Measurements from ENCODE around the gene C1GALT1.

The C1GALT1 gene

DNA sequence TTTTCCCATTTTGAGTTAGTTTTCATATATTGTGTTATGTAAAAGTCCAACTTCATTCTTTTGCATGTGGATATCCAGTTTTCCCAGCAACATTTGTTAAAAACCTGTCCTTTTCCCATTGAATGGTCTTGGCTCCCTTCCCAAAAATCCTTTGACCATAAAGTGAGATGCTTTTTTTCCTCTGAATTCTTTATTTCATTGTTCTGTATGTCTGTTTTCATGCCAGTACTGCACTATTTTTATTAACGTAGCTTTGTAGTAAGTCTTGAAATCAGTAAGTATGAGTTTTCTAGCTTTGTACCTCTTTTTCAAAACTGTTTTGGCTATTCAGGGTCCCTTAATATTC lies 20.0 kb downstream of the C1GALT1 start:
- DNase-seq: no peak

DNA sequence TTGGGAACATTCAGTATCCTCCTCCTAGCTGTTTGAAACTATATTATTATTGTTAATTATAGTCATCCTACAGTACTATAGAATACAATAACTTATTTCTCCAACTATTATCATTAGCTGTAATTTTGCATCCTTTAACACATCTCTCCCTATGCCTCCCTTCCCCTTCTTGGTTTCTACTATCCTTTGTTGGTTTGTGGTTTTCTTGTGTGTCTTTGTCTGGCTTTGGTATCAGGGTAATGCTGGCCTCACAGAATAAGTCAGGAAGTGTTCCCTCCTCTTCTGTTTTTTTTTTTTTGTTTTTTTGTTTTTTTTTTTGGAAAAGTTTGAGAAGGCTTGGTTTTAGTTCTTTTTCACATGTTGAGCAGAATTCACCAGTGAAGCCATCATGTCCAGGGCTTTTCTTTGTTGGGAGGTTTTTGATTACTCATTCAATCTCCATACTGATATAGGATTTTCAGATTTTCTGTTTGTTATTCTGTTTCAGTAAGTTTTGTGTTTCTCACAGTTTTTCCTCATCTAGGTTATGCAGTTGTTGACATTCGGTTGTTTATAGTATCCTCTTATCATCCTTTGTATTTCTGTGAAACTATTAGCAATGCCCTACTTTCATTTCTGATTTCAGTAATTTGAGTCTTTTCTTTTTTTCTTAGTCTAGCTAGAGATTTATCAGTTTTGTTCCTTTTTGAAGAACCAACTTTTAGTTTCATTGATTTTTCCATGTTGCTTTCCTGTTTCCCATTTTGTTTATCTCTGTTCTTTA lies 21.6 kb downstream of the C1GALT1 start:
- DNase-seq: no peak

DNA sequence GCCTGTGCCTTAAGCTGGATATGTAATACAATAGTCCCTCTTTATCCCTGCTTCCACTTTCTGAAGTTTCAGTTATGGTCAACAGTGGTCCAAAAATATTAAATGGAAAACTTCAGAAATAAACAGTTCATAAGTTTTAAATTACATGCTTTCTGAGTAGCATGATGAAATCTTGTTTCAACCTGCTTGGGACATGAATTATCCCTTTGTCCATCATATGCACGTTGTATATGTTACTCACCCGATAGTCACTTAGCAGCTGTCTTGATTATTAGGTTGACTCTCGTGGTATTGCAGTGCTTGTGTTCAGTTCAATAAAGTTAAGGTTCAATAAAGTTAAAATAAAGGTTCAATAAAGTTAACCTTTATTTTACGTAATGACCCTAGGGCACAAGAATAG lies 25.5 kb downstream of the C1GALT1 start:
- no peak for DNase-seq

DNA sequence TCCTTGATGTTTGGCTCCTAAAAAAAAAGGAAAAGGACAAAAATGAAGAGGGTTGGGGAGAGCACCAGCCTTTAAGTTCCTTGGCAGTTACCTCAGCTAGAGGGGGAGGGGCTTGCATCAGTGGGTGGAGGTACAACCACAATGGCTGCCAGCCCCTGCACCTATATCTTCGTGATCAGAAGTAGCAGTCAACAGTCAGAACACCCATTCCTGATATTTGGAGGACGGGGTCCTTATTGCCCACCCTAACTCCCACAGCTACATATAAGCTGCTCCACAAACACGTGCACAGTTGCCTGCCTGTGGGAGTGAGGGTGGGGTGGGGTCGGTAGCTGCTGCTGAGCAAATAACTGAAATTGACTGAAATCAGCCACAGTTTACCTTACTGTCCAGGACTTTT lies 26.2 kb downstream of the C1GALT1 start:
- no peak for DNase-seq

DNA sequence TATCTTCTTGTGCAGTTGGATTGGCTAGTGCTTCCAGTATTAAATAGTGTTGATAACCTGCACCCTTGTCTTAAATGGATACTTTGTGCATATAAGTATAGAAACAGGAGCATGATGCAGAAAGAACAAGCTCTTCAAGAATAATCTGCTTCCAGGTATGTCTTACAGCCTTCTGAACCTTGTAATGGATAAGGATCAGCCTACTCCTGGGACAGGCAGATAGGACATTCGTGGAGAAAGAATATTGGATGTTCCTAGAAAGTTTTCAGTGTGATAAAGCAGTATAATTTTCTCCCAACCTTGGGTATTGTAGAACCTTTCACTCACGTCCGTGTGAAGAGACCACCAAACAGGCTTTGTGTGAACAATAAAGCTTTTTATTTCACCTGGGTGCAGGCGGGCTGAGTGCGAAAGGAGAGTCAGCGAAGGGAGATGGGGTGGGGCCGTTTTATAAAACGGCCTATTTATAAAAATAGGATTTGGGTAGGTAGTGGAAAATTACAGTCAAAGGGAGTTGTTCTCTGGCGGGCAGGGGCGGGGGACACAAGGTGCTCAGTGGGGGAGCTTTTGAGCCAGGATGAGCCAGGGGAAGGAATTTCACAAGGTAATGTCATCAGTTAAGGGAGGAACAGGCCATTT lies 27.2 kb downstream of the C1GALT1 start:
- no peak for DNase-seq

DNA sequence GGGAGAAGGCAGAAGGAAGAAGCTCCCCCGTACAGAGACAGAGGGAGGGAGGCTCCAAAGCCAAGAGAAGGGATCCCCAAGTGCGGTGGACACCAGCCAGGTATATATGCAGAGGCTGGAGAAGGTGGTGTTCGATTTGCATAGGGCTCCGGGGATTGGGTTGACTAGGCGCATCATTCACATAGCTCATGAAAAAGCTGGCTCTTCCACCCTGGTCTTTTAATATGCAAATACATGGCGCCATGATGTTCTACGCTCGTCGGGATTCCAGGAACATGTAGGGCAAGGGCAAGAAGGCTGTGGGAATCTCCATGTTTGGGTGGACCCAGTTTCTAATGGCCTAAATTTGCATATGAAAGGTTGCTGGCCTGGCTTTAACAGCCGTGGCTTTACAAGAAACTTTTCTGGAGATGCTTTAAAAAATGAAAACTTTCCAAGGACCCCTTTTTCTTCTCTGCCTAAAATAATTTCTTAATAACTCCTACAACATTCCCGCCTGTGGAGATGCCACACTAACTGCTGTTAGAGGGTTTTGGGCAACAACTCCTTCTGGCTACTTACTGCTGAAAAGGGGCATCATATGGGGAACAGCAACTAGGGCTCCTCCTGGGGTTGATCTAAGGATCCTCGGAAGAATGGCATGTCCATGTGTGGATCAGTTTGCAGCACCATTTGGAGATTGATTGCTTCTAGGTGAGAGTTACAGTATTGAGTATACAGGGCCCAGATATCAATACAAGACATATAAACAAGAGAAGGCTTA lies 28.3 kb downstream of the C1GALT1 start:
- no peak for DNase-seq

DNA sequence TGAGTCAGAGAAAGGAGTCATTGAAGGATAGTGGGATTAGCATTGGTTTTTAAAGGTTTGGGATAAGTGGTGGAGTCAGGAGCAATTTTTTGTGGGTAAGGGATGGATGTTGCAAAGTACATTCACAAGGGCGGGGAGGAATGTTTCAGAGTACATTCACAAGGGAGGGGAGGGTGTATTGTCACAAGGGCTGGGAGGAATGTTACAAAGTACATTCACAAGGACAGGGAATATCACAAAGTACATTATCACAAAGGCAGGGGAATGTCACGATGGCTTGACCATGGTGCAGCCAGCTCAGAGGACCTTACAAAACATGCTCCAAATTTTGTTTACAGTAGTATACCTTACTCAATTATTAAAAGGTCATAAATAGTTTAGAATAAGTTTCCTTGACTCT lies 30.3 kb downstream of the C1GALT1 start:
- no peak for DNase-seq

DNA sequence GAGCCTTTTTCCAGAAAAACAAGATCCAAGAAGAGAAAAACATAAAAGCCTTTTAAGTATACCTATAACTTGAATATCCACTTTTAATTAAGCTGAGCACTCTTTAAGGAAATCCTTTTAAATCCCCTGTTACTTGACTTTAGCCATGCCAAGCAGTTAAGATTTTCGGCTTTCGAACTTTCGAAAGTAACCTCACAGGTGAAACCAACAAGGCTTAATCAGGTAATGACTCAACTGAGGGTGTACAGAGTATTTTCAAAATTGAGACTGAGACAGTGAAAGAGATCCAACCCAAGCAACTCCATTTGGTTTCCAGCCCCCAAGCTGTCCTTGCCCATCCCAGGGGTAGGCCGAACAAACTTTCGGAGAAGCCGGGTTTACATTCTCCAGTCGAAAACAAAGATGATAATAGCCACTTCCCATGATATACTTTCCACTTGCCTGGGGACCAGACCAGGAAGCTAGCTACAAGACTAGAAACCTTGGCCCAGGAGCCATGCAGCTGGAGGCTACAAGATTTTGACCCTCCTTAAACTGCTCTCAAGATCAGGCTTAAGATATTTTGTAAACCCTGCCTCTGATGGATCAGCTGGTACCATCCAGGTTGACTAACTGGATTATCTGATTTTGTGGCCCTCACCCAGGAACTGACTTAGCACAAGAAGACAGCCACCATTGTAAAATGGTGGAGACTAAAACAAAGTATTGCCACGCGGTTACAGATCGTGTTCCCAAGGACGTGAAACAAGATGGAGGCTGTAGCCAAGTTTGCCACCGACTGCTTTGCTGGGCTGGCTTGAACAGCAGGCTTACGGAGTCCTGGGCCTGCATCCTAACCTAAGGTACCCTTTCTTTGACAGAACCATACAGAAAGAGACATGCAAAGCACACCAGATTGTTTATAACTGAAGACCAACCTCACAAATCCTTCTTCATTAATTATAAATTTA lies 32.3 kb downstream of the C1GALT1 start:
- no peak for DNase-seq

DNA sequence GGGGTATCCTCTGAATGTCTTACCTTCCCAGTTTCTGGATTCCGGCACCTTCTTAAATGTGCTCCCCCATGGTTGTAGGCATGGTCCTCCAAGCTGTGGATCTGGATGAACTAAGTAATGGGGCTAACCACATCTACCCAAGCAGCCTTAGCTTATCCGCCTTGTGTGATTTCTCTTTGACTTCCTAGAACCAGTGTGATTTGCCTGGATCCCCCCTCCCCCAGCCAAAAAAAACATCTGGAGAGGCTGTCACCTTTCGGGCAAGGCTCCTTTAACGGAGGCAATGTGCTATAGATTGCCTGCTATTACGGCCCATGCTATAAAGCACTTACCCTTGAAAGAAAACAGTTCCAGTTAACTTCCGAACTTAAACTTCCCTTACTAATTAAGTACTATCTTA lies 33.9 kb downstream of the C1GALT1 start:
- DNase-seq: no peak

DNA sequence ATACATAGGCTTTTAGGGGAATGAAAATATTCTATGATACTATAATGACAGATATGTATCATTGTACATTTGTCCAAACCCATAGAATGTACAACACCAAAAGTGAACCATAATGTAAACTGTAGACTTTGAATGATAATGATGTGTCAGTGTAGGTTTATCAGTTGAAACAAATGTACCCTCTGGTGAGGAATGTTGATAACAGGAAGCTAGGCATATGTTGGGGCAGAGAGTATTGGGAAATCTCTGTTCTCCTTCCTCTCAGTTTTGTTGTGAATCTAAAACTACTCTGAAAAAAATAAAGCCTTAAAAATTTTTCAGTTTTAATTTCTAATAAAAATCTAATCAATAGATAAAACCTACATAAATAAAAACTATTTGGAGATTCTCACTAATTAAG lies 36.9 kb downstream of the C1GALT1 start:
- no peak for DNase-seq

DNA sequence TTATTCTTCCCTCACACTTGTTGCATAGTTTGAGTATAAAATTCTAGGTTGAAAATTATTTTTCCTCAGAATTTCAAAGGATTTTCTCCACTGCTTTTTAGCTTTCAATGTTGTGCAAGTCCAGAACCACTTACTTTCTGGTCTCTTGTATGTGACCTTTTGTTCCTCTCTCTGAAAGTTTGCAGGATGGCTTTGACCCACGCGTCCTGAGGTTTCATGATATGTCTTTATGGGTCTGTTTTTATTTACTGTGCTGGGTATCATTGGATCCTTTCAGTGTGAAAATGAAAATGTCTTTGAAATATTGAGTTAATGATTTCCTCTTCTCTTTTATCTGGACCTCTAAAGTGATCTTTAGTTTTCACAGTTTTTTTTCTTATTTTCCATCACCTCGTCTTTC lies 38.5 kb downstream of the C1GALT1 start:
- DNase-seq: no peak

DNA sequence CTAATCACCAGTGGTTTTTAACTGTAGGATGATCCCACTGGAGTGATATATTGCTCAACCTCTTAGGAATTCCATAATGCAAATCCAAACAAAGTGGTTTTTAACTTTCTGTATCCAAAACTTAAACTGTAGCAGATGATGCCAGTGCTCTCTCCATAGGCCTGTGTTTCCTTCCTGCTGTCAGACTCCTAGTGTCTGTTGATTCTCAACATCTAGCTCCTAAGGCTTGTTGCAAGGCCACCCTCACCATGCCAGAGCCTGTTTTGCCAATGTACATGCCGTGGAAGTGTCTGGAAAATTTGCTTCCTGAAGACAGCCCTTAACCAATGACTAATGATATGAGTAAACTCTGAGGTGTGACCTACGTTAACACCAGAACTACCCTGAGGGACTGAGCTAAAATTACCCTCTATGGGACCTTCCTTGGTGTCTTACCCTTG lies 39.3 kb downstream of the C1GALT1 start:
- no peak for DNase-seq

DNA sequence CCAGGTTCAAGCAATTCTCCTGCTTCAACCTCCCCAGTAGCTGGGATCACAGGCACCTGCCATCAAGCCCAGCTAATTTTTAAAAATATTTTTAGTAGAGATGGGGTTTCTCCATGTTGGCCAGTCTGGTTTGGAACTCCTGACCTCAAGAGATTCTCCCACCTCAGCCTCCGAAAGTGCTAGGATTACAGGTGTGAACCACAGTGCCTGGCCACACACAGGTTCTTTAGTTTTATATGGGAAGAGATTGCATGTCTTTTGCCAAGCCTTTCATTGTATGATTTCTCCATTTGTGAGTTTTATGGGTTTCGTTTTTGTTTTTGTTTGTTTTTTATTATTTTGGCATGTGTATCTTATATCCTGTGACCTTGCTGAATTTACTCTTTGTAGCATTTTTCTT lies 40.9 kb downstream of the C1GALT1 start:
- DNase-seq: no peak

DNA sequence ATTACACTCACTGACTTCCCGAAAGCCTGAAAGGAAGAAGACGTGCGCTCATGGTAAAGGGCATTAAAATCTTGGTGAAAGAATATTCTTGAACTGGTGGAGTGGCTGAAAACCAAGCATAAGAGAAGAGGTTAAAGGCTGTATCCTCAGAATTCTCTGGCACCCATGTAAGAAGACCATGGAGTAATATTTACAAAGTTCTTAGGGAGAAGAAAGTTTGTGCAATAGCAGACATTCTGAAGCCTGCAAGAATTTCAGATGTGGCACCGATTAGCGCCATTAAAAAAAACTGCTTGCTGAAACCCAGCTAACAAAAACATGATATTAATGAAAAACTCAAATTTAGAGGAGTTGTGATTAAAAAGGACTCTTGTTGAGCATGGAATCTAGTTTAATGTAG lies 44.1 kb downstream of the C1GALT1 start:
- no peak for DNase-seq

DNA sequence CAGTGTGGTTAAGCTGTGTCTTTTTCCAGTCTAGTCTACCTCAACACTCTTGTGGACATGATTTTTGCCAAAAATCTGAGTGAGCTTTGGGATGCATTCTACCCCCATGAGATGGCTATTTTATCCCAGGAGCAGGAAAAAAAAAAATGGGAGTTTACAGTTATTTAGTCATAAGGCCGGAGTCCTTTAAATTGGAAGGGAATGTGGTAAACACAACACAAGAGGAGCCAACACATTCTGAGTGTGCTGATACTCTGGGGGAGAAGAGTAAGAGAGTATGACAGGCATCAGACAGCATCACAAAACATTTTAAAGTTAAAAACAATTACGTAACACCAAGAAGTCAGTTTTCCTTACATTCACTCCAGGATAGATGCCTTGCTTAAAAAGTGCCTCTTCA lies 46.1 kb downstream of the C1GALT1 start:
- DNase-seq: no peak

DNA sequence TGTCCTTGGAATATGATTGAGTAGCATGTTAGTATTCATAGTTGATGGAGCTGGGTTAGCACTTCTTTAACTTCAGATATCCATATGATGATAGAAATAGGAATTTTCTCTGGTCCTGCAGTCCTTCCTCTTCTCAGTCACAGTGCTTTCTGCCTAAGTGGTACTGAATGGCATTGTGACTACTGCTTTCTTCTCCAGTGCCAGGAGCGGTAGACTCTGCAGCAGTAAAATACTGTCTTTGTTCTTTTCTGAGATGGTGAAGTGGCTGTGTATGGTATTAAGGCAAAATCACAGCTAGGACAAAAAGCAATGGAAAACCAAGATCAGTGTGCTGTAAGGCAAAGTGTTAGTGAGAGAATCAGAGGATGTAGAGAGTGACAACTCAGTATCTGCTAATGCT lies 46.6 kb downstream of the C1GALT1 start:
- no peak for DNase-seq

DNA sequence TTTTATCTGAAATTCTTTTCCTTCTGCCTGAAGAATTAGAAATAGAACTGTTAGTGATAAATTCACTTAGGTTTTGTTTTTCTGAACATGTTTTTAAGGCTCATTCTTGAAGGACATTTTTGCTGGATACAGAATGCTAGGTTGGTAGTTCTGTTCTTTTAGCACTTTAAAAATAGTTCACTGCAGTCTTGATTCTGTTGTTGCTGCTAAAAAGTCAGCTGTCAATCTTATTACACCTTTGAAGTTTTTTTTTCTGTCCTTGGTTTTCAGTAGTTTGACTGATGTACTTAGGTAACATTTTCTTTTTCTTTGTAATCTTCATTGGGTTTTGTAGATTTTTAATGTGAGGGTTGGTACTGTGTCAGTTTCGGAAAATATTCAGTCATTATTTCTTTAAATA lies 48.7 kb downstream of the C1GALT1 start:
- DNase-seq: no peak

DNA sequence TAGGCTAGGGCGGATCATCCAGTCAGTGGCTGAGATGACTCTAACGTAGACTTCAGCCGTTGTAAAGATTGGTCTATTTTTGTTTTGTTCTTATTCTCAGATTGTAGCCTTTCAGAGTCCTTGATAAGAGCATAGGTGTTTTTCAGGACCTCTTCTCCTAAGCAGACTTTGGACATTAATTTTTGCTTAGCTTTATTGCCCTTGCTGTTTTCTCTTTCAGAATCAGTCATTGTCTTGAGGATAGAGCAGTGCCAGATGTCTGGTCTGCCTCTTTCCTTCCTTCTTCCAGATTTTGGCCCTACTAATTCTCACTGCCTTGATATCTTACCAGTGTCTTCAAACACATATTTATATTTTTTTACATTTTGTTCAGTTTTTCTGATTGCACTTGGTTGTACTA lies 49.5 kb downstream of the C1GALT1 start:
- DNase-seq: no peak

DNA sequence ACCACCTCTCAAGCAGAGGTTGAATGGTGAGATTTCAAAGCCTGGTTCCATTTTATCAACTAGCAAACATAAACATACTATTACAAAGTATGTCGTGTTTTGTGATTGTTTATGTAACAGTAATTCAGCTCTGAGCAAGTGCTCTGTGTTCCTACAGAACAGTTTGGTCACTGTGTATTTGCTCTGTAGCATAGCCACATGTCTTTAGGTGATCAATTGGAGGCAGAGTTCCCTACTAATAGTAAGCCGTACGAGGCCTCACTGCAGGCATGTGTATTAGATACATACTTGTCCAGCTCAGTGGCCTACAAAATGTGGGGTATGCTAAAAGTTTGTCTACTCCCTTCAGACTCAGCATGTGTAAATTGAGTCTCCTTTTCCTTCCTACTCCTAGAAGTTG lies 53.0 kb downstream of the C1GALT1 start:
- no peak for DNase-seq

DNA sequence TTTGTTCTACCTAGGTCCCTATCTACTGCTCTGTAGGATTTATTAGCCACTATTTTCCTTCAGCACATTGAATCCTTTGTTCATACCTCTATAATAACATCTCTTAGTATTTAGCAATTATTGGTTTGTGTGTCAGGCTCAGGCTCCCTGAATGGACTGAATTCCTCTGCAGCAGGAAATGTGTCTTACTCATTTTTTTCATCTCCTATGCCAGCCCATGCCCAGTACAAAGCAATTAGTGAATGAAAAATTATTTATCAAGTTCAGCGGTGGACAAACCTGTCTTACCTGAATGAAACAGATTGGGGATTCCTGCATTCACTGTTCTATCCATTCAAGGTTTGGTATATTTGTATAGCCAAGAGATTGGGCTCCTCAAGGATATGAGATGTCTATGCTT lies 53.7 kb downstream of the C1GALT1 start:
- no peak for DNase-seq

DNA sequence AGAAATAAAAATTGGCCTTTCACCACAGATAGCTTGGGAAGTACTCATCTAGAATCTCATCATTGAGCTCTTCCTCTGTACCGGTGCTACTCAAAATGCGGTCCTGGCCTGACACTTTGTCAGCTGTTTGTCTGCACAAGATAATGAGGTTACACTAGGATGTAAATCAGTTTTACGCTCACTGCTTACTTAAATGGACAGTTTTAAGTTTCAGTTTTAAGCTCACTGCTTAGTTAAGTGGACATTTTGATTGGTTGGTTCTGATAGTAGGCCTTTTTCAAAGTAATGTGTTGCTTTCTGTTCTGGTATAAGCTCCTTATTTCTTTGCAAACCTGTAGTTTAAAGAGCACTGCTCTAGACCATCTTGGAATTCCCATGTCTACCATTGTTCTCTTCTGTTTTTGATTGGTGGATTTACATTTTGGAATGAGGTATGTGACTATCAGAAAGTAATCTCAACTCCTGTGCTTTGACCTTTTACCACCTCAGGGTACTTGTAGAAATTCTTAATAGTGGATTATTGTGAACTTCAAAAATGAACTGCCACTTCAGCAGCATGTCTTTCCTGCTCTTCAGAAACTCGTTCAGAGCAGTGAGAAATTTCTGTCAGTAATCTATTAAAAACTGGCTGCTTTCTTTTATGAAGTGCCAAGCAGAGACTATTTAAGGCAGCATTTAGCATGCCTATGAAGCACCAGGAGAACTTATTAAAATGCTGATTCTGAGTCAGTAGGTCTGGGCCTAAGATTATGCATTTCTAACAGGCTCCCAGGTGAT lies 55.0 kb downstream of the C1GALT1 start:
- no peak for DNase-seq

DNA sequence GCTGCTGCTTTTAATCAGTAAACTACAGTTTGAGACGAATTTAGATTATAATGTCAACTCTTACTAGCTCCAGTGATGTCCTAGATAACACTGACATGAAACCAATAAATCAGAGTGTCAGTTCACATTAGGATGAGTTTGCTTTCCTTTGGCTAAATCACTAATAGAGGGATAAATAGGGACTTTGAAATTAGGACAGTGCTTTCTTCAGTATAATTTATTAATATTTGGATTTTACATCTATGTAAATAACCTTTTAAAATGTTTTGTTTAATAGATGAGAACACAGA lies 55.6 kb downstream of the C1GALT1 start:
- no peak for DNase-seq

DNA sequence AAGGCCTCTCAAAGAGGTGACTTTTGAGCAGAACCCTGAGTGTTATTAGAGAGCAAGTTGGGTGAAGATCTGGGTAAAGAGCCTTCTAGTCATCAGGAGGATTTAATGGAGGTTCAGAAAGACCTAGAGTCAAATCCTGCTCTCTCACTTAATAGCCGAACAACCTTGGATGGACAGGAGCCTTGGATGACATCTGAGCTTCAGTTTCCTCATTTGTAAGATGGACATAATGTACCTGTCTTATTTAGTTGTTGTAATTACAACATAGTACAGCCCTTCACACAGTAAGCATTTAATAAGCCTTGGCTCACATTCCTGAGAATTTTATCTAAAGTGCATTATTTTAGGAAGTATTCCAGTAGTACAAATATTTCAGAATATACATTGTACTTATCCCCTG lies 57.0 kb downstream of the C1GALT1 start:
- DNase-seq: no peak

All from DMS 273 treated with DMSO at 0.1 percent for 48 hours (cell line).